ENCODE data around the gene TFCP2.

TFCP2 gene

DNA sequence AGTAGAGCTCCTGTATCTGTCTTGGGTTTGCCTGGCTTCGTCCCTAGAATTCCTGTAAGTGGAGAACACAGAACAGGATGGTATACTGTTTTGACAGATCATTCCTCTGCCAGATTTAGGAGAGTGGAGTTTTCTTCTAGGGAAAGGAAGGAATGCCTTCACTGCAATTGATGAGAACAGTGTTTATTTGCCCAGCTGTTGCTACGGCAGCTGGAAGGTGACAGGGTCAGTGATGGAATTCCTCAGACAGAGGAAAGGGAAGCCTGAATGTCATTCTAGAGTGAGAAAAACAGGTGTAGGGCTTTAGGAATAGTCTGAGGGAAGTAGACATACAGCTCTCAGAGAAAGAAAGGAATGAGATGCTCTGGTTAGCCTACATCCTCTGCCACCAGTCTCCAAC, 101.3 kb downstream of the TFCP2 start:
- TF ChIP-seq, protein P1, sequence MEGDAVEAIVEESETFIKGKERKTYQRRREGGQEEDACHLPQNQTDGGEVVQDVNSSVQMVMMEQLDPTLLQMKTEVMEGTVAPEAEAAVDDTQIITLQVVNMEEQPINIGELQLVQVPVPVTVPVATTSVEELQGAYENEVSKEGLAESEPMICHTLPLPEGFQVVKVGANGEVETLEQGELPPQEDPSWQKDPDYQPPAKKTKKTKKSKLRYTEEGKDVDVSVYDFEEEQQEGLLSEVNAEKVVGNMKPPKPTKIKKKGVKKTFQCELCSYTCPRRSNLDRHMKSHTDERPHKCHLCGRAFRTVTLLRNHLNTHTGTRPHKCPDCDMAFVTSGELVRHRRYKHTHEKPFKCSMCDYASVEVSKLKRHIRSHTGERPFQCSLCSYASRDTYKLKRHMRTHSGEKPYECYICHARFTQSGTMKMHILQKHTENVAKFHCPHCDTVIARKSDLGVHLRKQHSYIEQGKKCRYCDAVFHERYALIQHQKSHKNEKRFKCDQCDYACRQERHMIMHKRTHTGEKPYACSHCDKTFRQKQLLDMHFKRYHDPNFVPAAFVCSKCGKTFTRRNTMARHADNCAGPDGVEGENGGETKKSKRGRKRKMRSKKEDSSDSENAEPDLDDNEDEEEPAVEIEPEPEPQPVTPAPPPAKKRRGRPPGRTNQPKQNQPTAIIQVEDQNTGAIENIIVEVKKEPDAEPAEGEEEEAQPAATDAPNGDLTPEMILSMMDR (IDR thresholded peaks at IDR 0.05) = no peak

DNA sequence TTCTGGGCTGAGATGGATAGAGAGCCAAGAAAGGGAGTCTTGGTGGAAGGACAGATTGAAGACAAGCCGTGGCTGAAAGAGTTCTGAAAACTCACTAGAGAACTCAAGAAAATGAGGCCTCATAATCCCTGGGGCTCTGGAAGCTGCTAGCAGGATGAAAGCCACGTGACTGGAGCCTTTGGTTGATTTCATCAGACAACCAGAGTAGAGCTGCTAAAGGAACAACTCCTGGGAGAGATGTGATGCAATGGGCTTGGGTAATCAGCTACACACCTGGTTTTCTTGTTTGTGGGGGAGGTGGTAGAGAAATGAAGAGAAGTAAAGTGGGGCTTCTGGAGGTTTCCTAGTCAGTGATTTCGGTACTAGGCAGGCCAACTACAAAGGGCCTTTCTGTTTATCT, 102.9 kb downstream of the TFCP2 start:
- TF ChIP-seq, protein P1 (IDR thresholded peaks at IDR 0.05) = no peak

DNA sequence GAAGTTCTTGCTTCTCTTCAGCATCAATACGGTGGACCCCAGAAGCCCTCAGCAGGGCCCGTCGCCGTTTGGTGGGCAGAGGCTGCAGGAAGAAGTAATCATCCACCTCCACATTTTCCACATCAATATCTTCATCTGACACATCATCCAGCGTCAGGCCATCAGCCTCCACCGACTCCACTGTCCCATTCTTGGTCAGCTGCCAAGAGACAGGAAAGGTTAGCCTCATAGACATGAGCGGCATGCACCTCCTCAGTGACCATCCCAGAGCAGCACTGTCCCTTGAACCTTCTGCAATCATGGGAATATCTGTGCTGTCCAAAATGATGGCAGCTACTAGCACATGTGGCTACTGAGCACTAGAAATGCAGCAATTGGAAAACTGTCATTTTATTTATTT, 105.2 kb downstream of the TFCP2 start:
- TF ChIP-seq, protein P1 (IDR thresholded peaks at IDR 0.05) = no peak

DNA sequence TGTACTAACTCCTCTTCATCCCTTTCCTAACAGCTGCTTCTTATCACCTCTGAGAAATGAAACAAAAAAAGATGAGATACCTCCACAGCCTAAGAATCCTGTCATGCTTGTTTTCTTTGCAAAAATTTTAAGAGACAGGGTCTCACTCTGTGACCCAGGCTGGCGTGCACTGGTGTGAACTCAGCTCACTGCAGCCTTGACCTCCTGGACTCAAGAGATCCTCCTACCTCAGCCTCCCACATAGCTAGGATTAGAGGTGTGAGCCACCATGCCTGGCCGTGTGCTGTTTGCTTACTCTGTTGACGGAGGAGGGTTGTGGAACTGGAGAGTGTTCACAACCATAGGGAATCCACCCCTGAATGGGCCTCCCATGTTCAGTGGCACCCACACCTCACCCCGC, 105.7 kb downstream of the TFCP2 start:
- TF ChIP-seq, protein P1 (IDR thresholded peaks at IDR 0.05) = no peak

DNA sequence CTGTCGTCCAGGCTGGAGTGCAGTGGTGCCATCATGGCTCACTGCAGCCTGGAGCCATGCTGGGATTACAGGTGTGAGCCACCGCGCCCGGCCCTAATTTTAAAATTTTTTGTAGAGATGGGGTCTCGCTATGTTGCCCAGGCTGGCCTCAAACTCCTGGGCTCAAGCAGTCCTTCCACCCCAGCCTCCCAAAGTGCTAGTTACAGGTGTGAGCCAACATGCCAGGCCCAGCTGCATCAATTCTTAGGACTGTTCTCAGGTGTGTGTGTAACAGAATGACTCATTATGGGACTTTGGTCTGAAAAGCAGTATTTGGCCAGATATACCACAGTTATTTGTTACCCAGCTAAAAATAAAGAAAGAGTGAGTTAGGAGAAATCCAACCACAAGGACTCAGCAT, 107.4 kb downstream of the TFCP2 start:
- TF ChIP-seq, protein P1 (IDR thresholded peaks at IDR 0.05) = no peak

DNA sequence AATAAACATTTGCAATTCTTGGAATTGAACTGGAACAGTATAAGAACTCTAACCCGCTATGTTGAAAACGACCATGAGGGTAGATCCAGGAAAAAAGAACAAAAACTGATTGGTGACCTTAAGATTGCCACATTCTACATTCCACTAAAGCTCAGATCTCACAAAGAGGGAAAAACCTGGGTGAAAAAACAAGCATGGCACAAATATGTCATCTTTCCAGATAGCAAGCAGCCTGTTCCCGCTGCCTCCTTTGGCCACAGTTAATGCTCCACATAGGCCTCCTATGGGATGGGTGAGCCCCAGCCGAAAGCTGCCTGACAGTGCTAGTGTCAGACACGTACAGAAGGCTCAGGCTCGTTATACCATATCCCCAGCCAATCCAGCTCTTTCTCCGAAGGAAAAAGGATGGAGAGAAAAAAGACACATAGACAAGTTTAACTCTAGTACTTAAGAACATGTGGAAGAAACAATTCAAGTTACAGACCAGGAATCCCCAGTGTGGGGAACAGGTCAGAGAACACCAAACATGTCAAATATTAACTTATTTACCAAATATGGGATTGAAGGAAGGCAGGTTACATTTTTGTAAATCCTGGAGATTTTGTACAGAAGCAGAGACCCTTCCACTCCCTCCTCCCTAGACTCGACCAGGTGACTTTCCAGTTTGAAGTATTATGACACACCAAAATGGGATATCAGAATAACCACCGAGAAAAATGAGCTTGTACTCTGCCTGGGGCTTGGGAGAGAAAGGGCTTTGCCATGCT, 110.1 kb downstream of the TFCP2 start:
- TF ChIP-seq, protein P1 (IDR thresholded peaks at IDR 0.05) = no peak

DNA sequence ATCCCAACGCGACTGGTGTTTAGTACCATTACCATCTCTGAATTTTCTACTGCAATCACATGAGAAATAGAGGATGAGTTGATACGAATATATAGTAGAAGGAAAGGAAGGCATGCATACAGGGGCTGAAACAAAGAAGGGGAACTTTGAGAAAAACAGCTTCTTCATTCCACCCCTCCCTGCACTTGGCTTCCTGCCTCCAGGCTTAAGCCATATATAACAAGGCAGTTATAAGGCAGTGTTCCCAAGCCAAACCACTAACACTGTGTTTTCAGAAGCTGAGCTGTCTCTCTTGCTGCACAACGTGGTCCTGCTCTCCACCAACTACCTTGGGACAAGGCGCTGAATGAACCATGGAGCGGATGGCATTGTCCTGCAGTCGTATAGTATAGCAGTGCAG, 113.8 kb downstream of the TFCP2 start:
- TF ChIP-seq, protein P1 (IDR thresholded peaks at IDR 0.05) = no peak

DNA sequence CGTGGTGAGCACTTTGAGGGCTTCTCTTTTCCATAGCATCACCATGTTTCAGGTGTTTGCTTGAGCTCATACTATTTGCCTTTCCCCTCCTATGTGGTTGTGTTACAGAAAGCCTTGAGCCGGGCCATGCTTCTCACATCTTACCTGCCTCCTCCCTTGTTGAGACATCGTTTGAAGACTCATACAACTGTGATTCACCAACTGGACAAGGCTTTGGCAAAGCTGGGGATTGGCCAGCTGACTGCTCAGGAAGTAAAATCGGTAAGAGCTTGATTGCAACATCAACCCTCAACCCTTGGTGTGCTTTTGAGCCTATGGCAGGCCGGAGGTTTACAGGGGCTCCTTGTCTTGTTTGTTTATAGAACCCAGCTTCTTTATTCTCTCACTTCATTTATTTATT, 116.7 kb downstream of the TFCP2 start:
- TF ChIP-seq, protein P1 (IDR thresholded peaks at IDR 0.05) = no peak

Data from LNCAP (cell line).